IMR-90 (cell line): ENCODE measurements around the gene OR4B1. TPM values are rescaled to one million over a fixed set of nuclear protein-coding genes. Genes with fewer than 3 reads are reported as not detected.

Experiments
- ATAC-seq: fragments of 200-7000 bp; cut with Tn5 transposase; 2 replicates; pipeline ENCODE4 v1.9.1; 2020; ENCODE audit warnings: low read depth, mild to moderate bottlenecking, moderate library complexity
- BruUV-seq: library from RNA; stranded (reverse); fragments of 400-500 nt; replicated peaks from 2 replicates; lab custom pipeline; 2021; lab: Mats Ljungman, UMichigan
- CTCF ChIA-PET: fragments of 300-600 bp; formaldehyde crosslinking; extraction: SDS; loops from one replicate; lab custom pipeline; 2021; ENCODE audit warnings: antibody characterized with exemption; lab: Yijun Ruan, JAX
- POLR2A ChIA-PET: fragments of 300-600 bp; sonication (Branson Sonifier 250); formaldehyde crosslinking; loops from one replicate; lab custom pipeline; 2022; ENCODE audit warnings: antibody characterized with exemption; ENCODE audit not compliant: unreplicated experiment; lab: Charles Lee
- DNase-seq: peaks from one replicate; pipeline ENCODE4 v3.0.0; 2013
- H2AFZ ChIP-seq: replicated peaks from 2 replicates; pipeline ENCODE3; 2013; ENCODE audit warnings: low read length, mild to moderate bottlenecking; ENCODE audit not compliant: poor library complexity
- H2AK5ac ChIP-seq: 2 replicates; pipeline ENCODE4 v1.6.1; 2013; ENCODE audit warnings: low read depth, low read length, inconsistent platforms
- H2AK9ac ChIP-seq: replicated peaks from 2 replicates; pipeline ENCODE3; 2013; ENCODE audit warnings: mild to moderate bottlenecking, low read depth, low read length, moderate library complexity; ENCODE audit not compliant: poor library complexity
- H2BK120ac ChIP-seq: 2 replicates; pipeline ENCODE4 v1.6.1; 2013; ENCODE audit warnings: low read depth, low read length, inconsistent platforms
- H2BK15ac ChIP-seq: 3 replicates; pipeline ENCODE4 v1.6.1; 2013; ENCODE audit warnings: low read depth, low read length, inconsistent platforms
- H2BK20ac ChIP-seq: 2 replicates; pipeline ENCODE4 v1.6.1; 2013; ENCODE audit warnings: low read depth, mild to moderate bottlenecking, inconsistent platforms, low read length, moderate library complexity
- H2BK5ac ChIP-seq: 2 replicates; pipeline ENCODE4 v1.6.1; 2013; ENCODE audit warnings: mild to moderate bottlenecking, low read depth, low read length, inconsistent platforms; ENCODE audit not compliant: poor library complexity, severe bottlenecking
- H3K14ac ChIP-seq: replicated peaks from 2 replicates; pipeline ENCODE4 v1.6.1; 2013; ENCODE audit warnings: low read depth, low read length, inconsistent platforms
- H3K18ac ChIP-seq: 2 replicates; pipeline ENCODE4 v1.6.1; 2013; ENCODE audit warnings: low read depth, low read length, control low read depth
- H3K23ac ChIP-seq: 2 replicates; pipeline ENCODE4 v1.6.1; 2013; ENCODE audit warnings: low read depth, low read length, inconsistent platforms
- H3K27ac ChIP-seq: 2 replicates; pipeline ENCODE4 v1.5.1; 2013; ENCODE audit warnings: mild to moderate bottlenecking, control low read depth, low read length; ENCODE audit not compliant: insufficient read depth
- H3K27me3 ChIP-seq: 2 replicates; pipeline ENCODE4 v1.6.1; 2013; ENCODE audit warnings: low read length; ENCODE audit not compliant: control insufficient read depth, insufficient read depth
- H3K36me3 ChIP-seq: 2 replicates; pipeline ENCODE4 v1.6.1; 2013; ENCODE audit warnings: low read length, mixed read lengths; ENCODE audit not compliant: control insufficient read depth, insufficient read depth
- H3K4ac ChIP-seq: 2 replicates; pipeline ENCODE4 v1.6.1; 2013; ENCODE audit warnings: low read depth, low read length, inconsistent platforms
- H3K4me1 ChIP-seq: 2 replicates; pipeline ENCODE4 v1.6.1; 2013; ENCODE audit warnings: low read length, mixed read lengths; ENCODE audit not compliant: control insufficient read depth, insufficient read depth
- H3K4me2 ChIP-seq: 2 replicates; pipeline ENCODE4 v1.6.1; 2013; ENCODE audit warnings: low read depth, mild to moderate bottlenecking, control low read depth, low read length, moderate library complexity
- H3K4me3 ChIP-seq: 2 replicates; pipeline ENCODE4 v1.5.1; 2013; ENCODE audit warnings: low read depth, mild to moderate bottlenecking, control low read depth, low read length, moderate library complexity; ENCODE audit not compliant: insufficient read depth
- H3K56ac ChIP-seq: 2 replicates; pipeline ENCODE4 v1.6.1; 2013; ENCODE audit warnings: low read length, inconsistent platforms; ENCODE audit not compliant: insufficient read depth; ENCODE audit errors: extremely low read depth
- H3K79me1 ChIP-seq, 2 experiments: 2 replicates each; pipeline ENCODE4 v1.6.1; 2013; ENCODE audit warnings: low read length in 2 of 2, inconsistent platforms in 1 of 2, low read depth in 1 of 2
- H3K9ac ChIP-seq: 2 replicates; pipeline ENCODE4 v1.6.1; 2013; ENCODE audit warnings: low read depth, low read length, control low read depth
- H3K9me1 ChIP-seq: 2 replicates; pipeline ENCODE4 v1.6.1; 2013; ENCODE audit warnings: low read length, inconsistent platforms; ENCODE audit not compliant: insufficient read depth
- H3K9me3 ChIP-seq: 2 replicates; pipeline ENCODE4 v1.6.1; 2013; ENCODE audit warnings: low read length; ENCODE audit not compliant: control insufficient read depth, insufficient read depth
- H4K20me1 ChIP-seq: 2 replicates; pipeline ENCODE4 v1.6.1; 2013; ENCODE audit warnings: low read length, inconsistent platforms; ENCODE audit not compliant: insufficient read depth
- H4K5ac ChIP-seq: 2 replicates; pipeline ENCODE4 v1.6.1; 2013; ENCODE audit warnings: mild to moderate bottlenecking, low read depth, low read length, control low read depth
- H4K8ac ChIP-seq, 2 experiments: 2 replicates each; pipeline ENCODE4 v1.6.1; 2013; ENCODE audit warnings: low read depth in 2 of 2, low read length in 2 of 2, control low read depth in 1 of 2, inconsistent platforms in 1 of 2
- H4K91ac ChIP-seq: 2 replicates; pipeline ENCODE4 v1.6.1; 2013; ENCODE audit warnings: low read depth, low read length, inconsistent platforms; ENCODE audit not compliant: insufficient read depth
- BHLHE40 ChIP-seq: fragments of 150-350 bp; IDR thresholded peaks from 2 replicates; pipeline ENCODE4 v1.6.1; 2016; ENCODE audit warnings: mild to moderate bottlenecking, low read depth, low read length
- CEBPB ChIP-seq: IDR thresholded peaks from 2 replicates; pipeline ENCODE4 v1.6.1; 2012; ENCODE audit warnings: low read depth, low read length, improper control_type of control experiment
- CHD1 ChIP-seq: IDR thresholded peaks from 2 replicates; pipeline ENCODE4 v1.6.1; 2012; ENCODE audit warnings: low read depth, low read length, improper control_type of control experiment
- FOS ChIP-seq: fragments of 150-350 bp; IDR thresholded peaks from 2 replicates; pipeline ENCODE4 v1.6.1; 2016; ENCODE audit warnings: low read depth, low read length
- MAFK ChIP-seq: IDR thresholded peaks from 2 replicates; pipeline ENCODE4 v1.6.1; 2012; ENCODE audit warnings: low read depth, low read length, improper control_type of control experiment
- MAZ ChIP-seq: IDR thresholded peaks from 2 replicates; pipeline ENCODE4 v1.6.1; 2012; ENCODE audit warnings: low read depth, mild to moderate bottlenecking, low read length, improper control_type of control experiment, moderate library complexity, borderline replicate concordance
- MXI1 ChIP-seq: IDR thresholded peaks from 2 replicates; pipeline ENCODE4 v1.6.1; 2012; ENCODE audit warnings: low read depth, mild to moderate bottlenecking, low read length, moderate library complexity, borderline replicate concordance
- NFE2L2 ChIP-seq: fragments of 150-350 bp; IDR thresholded peaks from 2 replicates; pipeline ENCODE4 v1.6.1; 2016; ENCODE audit warnings: low read depth, mild to moderate bottlenecking, low read length
- POLR2A ChIP-seq: IDR thresholded peaks from 2 replicates; pipeline ENCODE4 v1.6.1; 2012; ENCODE audit warnings: mild to moderate bottlenecking, low read depth, low read length
- RAD21 ChIP-seq: IDR thresholded peaks from 2 replicates; pipeline ENCODE4 v1.6.1; 2012; ENCODE audit warnings: low read length, improper control_type of control experiment
- RCOR1 ChIP-seq: IDR thresholded peaks from 2 replicates; pipeline ENCODE4 v1.6.1; 2012; ENCODE audit warnings: mild to moderate bottlenecking, low read length, improper control_type of control experiment; ENCODE audit not compliant: insufficient replicate concordance
- RFX5 ChIP-seq: IDR thresholded peaks from 2 replicates; pipeline ENCODE4 v1.8.0; 2012; ENCODE audit warnings: low read depth, mild to moderate bottlenecking, low read length, moderate library complexity
- SMC3 ChIP-seq: fragments of 150-350 bp; IDR thresholded peaks from 2 replicates; pipeline ENCODE4 v1.6.1; 2016; ENCODE audit warnings: low read depth, mild to moderate bottlenecking, antibody characterized with exemption, low read length, moderate library complexity
- WGBS, 2 experiments: methylation state at CpG; one replicate each; pipeline versions ENCODE4 v1.1.5 to v1.1.7; 2013; ENCODE audit warnings: missing lambda C conversion rate in 2 of 2; ENCODE audit not compliant: insufficient read length in 1 of 2; ENCODE audit errors: extremely low coverage in 2 of 2; 5-methylcytosine and 5-hydroxymethylcytosine counted together
- dilution Hi-C: fragments of 300-500 bp; cut with HindIII; formaldehyde crosslinking; loops from one replicate; pipeline ENCODE4 v1.14.3; 2018; ENCODE audit warnings: low sequenced_read_pairs; ENCODE audit not compliant: unreplicated experiment
- in situ Hi-C: fragments of 300-500 bp; cut with MboI; formaldehyde crosslinking; loops from 3 replicates; pipeline ENCODE4 v1.14.3; 2019; ENCODE audit warnings: low sequenced_read_pairs, inconsistent platforms, mixed read lengths
- intact Hi-C: fragments of 100-400 bp; cut with micrococcal nuclease; formaldehyde crosslinking; loops from 2 replicates; pipeline ENCODE4 v1.10.0; 2022
- polyA plus RNA-seq, 3 experiments: library from polyadenylated mRNA; depleted of rRNA; stranded (reverse); fragments of >200 nt; gene quantifications; 2 replicates each; pipeline ENCODE4 v1.2.3, GENCODE V29; 2012; ENCODE audit warnings: low replicate concordance in 1 of 3
- total RNA-seq: library from RNA; depleted of rRNA; stranded (reverse); fragments of >200 nt; gene quantifications from 2 replicates; pipeline ENCODE4 v1.2.3, GENCODE V29; 2012
- TF ChIP-seq, protein P1 (sequence below): fragments of 150-350 bp; IDR thresholded peaks from 2 replicates; pipeline ENCODE4 v1.6.1; 2017; ENCODE audit warnings: mild to moderate bottlenecking, antibody characterized with exemption, low read length, low read depth
- TF ChIP-seq, protein P2 (sequence below): conservative IDR thresholded peaks from 2 replicates; pipeline ENCODE4 v1.5.1; 2012; ENCODE audit warnings: mild to moderate bottlenecking, low read depth, low read length, improper control_type of control experiment
- TF ChIP-seq, protein P3 (sequence below): fragments of 150-350 bp; IDR thresholded peaks from 2 replicates; pipeline ENCODE4 v1.6.1; 2016; ENCODE audit warnings: low read depth, mild to moderate bottlenecking, low read length, moderate library complexity, borderline replicate concordance

The OR4B1 gene
- total and polyA plus RNA-seq, 2 of the 4 experiments (the other 2 are of a cell fraction) = not detected

DNA sequence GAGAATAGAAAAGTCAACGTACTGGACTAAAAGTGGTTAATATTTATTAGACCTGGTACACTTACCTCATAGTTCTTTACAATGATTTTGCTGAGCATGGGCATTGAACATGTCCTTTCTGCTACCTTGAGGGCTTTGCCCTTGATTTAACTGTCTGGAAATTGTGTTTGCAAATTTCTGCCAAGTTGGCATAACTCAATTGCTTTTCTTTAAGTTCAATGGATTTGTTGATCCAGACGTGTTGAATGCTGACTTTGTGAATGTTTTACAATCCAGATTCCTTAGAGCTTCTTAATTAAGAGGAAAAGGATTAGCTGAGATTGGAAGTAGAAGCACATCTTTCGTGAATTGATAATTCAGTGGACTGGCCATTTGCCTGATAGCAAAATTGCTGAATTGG lies 21.1 kb downstream of the OR4B1 start:
- DNase-seq (no peak), ATAC-seq (no peak)
- no peak overlapping the region for H2AK9ac ChIP-seq
- no peak overlapping the region for H3K9ac ChIP-seq
- H4K20me1 ChIP-seq = no peaks in the 10 kb centered on the region
- no peak overlapping the region for H4K8ac ChIP-seq
- no peak overlapping the region for H4K91ac ChIP-seq
- no peak overlapping the region for H3K4me2 ChIP-seq
- no peak overlapping the region for H3K56ac ChIP-seq
- H4K5ac ChIP-seq = no peak overlapping the region
- H2BK5ac ChIP-seq = no peak overlapping the region
- H3K27me3 ChIP-seq = no peaks in the 10 kb centered on the region
- TF ChIP-seq MXI1 (no peak), MAFK (no peak), POLR2A (no peak), CHD1 (no peak), RCOR1 (no peak), NFE2L2 (no peak), RAD21 (no peak), BHLHE40 (no peak), RFX5 (no peak), FOS (no peak), MAZ (no peak), SMC3 (no peak), CEBPB (no peak)
- TF ChIP-seq, protein P1, sequence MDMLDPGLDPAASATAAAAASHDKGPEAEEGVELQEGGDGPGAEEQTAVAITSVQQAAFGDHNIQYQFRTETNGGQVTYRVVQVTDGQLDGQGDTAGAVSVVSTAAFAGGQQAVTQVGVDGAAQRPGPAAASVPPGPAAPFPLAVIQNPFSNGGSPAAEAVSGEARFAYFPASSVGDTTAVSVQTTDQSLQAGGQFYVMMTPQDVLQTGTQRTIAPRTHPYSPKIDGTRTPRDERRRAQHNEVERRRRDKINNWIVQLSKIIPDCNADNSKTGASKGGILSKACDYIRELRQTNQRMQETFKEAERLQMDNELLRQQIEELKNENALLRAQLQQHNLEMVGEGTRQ = no peak
- TF ChIP-seq, protein P2, sequence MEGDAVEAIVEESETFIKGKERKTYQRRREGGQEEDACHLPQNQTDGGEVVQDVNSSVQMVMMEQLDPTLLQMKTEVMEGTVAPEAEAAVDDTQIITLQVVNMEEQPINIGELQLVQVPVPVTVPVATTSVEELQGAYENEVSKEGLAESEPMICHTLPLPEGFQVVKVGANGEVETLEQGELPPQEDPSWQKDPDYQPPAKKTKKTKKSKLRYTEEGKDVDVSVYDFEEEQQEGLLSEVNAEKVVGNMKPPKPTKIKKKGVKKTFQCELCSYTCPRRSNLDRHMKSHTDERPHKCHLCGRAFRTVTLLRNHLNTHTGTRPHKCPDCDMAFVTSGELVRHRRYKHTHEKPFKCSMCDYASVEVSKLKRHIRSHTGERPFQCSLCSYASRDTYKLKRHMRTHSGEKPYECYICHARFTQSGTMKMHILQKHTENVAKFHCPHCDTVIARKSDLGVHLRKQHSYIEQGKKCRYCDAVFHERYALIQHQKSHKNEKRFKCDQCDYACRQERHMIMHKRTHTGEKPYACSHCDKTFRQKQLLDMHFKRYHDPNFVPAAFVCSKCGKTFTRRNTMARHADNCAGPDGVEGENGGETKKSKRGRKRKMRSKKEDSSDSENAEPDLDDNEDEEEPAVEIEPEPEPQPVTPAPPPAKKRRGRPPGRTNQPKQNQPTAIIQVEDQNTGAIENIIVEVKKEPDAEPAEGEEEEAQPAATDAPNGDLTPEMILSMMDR = no peak
- TF ChIP-seq, protein P3, sequence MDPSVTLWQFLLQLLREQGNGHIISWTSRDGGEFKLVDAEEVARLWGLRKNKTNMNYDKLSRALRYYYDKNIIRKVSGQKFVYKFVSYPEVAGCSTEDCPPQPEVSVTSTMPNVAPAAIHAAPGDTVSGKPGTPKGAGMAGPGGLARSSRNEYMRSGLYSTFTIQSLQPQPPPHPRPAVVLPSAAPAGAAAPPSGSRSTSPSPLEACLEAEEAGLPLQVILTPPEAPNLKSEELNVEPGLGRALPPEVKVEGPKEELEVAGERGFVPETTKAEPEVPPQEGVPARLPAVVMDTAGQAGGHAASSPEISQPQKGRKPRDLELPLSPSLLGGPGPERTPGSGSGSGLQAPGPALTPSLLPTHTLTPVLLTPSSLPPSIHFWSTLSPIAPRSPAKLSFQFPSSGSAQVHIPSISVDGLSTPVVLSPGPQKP = no peak
- no peak overlapping the region for H2BK20ac ChIP-seq
- H3K36me3 ChIP-seq = no peaks in the 10 kb centered on the region
- dilution Hi-C loops (no loop called here), in situ Hi-C loops (no loop called here), intact Hi-C loops (no loop called here)
- no peak overlapping the region for H3K18ac ChIP-seq
- H3K4ac ChIP-seq = no peak overlapping the region
- H2BK15ac ChIP-seq = no peak overlapping the region
- H3K9me1 ChIP-seq = no peaks in the 10 kb centered on the region
- BruUV-seq = no TSS peak
- no peak overlapping the region for H2BK120ac ChIP-seq
- no peak overlapping the region for H3K14ac ChIP-seq
- no peak overlapping the region for H3K23ac ChIP-seq
- H3K27ac ChIP-seq = no peak overlapping the region
- POLR2A ChIA-PET = no interaction called here
- H3K9me3 ChIP-seq = no peaks in the 10 kb centered on the region; the same call in 1 of the 2 replicates
- H3K4me3 ChIP-seq = no peak overlapping the region
- no peaks in the 10 kb centered on the region for H3K79me1 ChIP-seq
- no peaks in the 10 kb centered on the region for H3K4me1 ChIP-seq
- no peak overlapping the region for H2AK5ac ChIP-seq
- H2AFZ ChIP-seq = no peak overlapping the region
- CTCF ChIA-PET = no interaction called here
- 0% methylated on average over 1 of the region's 3 CpGs; no CpG with 5 or more reads in 1 of the 2 experiments for WGBS, 2 experiments
